GM12874 (cell line): Measurements from ENCODE around the gene DUSP7.

Experiments used
- CTCF ChIP-seq: IDR thresholded peaks from 2 replicates; pipeline ENCODE4 v1.5.1; 2011; ENCODE audit warnings: low read depth, mild to moderate bottlenecking, control low read depth, low read length, moderate library complexity; ENCODE audit not compliant: insufficient read depth

The DUSP7 gene

GRCh38 chr3:52022323-52023100, 33.9 kb downstream of the DUSP7 start:
- no peak for TF ChIP-seq CTCF

DNA sequence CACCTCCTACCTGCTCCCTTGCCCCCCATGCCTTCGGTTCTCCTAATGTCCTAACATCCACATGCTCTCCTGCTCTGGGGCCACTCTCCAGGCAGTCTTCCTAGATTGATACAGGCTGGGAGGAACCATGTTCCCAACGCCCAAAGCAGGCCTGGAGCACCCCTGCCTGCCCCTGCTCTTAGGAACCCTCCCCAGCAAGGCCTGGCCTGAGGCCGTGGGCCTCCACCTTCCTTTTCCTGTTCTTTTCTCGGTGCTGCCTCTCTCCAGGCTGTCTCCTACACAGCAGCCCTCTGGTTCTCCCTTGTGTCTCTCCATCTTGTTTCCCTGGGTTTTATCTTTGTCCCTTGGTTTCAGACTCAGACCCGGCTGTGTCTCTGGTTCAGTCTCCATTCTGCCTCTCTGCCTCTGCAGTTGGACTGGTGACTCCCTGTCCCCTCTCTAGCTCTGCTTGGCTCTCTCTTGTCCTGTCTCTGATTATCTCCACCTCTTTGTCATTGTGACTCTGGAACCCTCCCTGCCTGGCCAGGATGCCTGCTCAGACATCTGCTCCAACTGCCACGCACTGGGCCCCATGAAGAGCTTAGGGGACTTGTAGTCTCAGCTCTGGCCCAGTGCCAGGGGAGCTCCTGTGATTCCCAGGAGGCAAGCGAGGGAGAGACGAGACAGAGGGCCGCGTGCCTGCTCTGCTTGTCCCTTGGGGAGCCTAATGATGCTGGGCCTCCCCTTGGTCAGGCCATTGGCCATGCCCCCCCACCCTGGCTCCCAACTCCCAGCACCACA, 34.7 kb downstream of the DUSP7 start:
- no peak for TF ChIP-seq CTCF

DNA sequence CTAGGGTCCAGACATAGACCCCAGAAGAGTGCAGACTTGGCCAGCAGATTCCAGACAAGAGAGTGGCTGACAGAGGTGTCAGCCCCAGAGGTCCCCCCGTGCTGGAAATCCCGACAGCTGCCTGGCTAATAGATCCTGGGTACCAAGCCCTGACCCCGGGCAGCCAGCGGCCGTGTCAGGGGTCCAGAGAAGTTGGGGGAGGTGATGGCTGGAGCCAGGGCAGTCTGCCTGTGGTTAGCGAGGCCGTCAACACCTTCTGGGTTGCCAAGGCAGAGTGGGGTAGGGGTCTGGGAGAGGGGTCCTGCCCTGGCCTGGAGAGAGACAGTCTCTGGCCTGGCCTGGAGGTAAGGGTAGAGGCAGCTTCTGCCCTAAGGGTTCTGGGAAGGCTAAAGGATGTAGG, 35.6 kb downstream of the DUSP7 start:
- no peak for TF ChIP-seq CTCF

DNA sequence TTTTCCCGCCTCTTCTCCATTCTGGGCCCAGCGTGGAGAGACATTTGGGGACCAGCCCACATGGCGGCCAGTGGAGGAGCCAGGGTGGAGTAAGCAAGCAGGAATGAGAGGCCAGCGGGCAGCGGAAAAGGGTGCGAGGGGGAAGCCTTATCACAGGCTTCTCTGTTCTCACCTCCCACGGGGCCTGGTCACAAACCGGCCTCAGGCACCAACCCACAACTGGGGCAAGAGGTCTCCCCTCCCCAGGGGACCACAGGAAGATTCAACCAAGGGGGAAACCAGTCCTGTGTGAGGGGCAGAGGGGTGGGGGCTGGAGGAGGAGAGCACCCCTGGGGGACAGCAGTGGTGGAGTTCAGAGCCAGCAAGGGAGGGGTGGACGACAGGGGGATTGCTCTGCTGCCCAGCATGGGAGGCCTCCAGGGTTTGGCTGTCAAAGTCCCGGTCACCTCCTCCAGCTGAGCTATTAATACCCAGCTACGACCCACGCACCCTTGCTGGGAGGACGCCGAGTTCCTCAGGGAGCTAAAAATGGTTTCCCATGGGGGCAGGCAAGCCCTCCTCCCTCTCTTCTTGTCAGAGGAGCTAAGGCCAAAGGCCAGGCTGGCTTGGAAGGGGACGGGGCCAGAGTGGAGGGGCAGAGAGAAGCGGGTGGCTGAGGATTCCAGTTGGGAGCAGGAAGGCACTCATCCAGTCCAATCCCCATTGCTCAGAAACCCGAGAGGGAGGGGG, 36.9 kb downstream of the DUSP7 start:
- no peak for TF ChIP-seq CTCF

- TF ChIP-seq CTCF, result no peak
These were observed 37.9 kb downstream of the DUSP7 start for GRCh38 chr3:52018319-52019000.

GRCh38 chr3:52017586-52017985, 38.8 kb downstream of the DUSP7 start:
- TF ChIP-seq CTCF, result no peak
